Pancreas (tissue), 10 donors: ENCODE measurements around the gene MORF4L2. TPM values are rescaled to one million over a fixed set of nuclear protein-coding genes. Genes with fewer than 3 reads are reported as not detected.

ENCODE experiments used
- ATAC-seq, 4 donors: fragments of 200-7000 bp; cut with Tn5 transposase; one replicate each; pipeline versions ENCODE4 v1.8.0 to v1.9.1; 2020; ENCODE audit warnings: mild to moderate bottlenecking in 4 of 4, moderate library complexity in 4 of 4
- DNase-seq, 6 donors: peaks; one replicate each; pipeline ENCODE4 v3.0.0-alpha.2; 2020
- FAIRE-seq: peaks from 2 replicates; lab custom pipeline; 2012; peaks lifted over from hg19 to GRCh38; lab: Jason Lieb, UNC
- H3K27ac ChIP-seq, 4 donors: fragments of 200-600 bp; sonication (generic); 1 replicate in 3 of 4; 2 replicates in 1 of 4; pipeline versions ENCODE4 v1.5.0 to v1.8.0; 2020
- H3K27me3 ChIP-seq, 4 donors: fragments of 200-600 bp; one replicate each; pipeline ENCODE4 v1.8.0; 2021
- H3K36me3 ChIP-seq, 3 donors: fragments of 200-600 bp; sonication (generic) in 1 of 3; one replicate each; pipeline versions ENCODE4 v1.5.0 to v1.8.0; 2020 to 2021
- H3K4me1 ChIP-seq, 3 donors: fragments of 200-600 bp; one replicate each; pipeline ENCODE4 v1.8.0; 2021
- H3K4me3 ChIP-seq, 4 donors: fragments of 200-600 bp; sonication (generic) in 2 of 4; one replicate each; pipeline versions ENCODE4 v1.5.0 to v1.8.0; 2020 to 2021
- H3K9me3 ChIP-seq, 4 donors: fragments of 200-600 bp; one replicate each; pipeline ENCODE4 v1.8.0; 2021
- CTCF ChIP-seq, 4 donors: fragments of 200-600 bp; sonication (generic) in 3 of 4; IDR thresholded peaks; one replicate each; pipeline versions ENCODE4 v1.5.0 to v1.8.0; 2021; ENCODE audit warnings: antibody characterized with exemption in 4 of 4
- WGBS, 2 donors: extraction: QIAGEN DNeasy Blood & Tissue Kit; methylation state at CpG; one replicate each; pipeline ENCODE4 v1.1.7; 2013; 5-methylcytosine and 5-hydroxymethylcytosine counted together
- intact Hi-C, 3 donors: fragments of 100-400 bp; cut with DNase I; formaldehyde crosslinking; loops; one replicate each; pipeline versions ENCODE4 v1.11.1 to v1.14.2; 2022
- polyA plus RNA-seq, 2 donors: library from polyadenylated mRNA; stranded (reverse); fragments of 200-250 nt; gene quantifications; one replicate each; pipeline ENCODE4 v1.2.3, GENCODE V29; 2013
- total RNA-seq, 6 donors: library from RNA; stranded (reverse); fragmentation: NEBNext Ultra II Directional in 4 of 6; extraction: Animal tissue kit (Norgen Biotek cat#: 25700) in 4 of 6; gene quantifications; one replicate each; pipeline versions ENCODE4 v1.2.1 to v1.2.4, GENCODE V29; 2021 to 2023
- donor health status: healthy with polysubstance abuse.
- donor health status: DM: no; HTN: no; CAD: no; lungs with moderate emphysema.
- donor health status: DM: no; HTN: no; CAD: no.
- donor health status: control.
- donor health status: control.
- donor health status: Bipolar disorder and iron deficiency.
- donor health status: DM: yes; HTN: yes; CAD: no.
- donor health status: DM: no; HTN: no; CAD: no.
- donor health status: DM: no; HTN: no; CAD: no.
- donor health status: DM: yes; HTN: yes; CAD: no.

The MORF4L2 gene
- total and polyA plus RNA-seq, 8 donors: 83.2 to 191 (median 125) TPM

- Histone ChIP-seq H3K4me3 (peak overlapping the region; percentile 18 to 47 (median 38)), H3K9me3 (peaks cover 0 to 3% (median 0%) of the 10 kb centered on the region in 4 donors), H3K27ac (peak overlapping the region; percentile 87 to 98 (median 94)), H3K4me1 (peaks cover 0 to 13% (median 13%) of the 10 kb centered on the region in 3 donors), H3K27me3 (peaks cover 0 to 4% (median 0%) of the 10 kb centered on the region in 4 donors), H3K36me3 (peaks cover 0 to 6% (median 0%) of the 10 kb centered on the region in 3 donors)
- ATAC-seq (peak; percentile 75 to 89 (median 82)), DNase-seq (peak; percentile 81 to 92 (median 86)), FAIRE-seq (no peak)
- WGBS, 2 donors: 0 to 21% methylated on average over 40 of the region's 40 CpGs
- intact Hi-C loops: no loop called here
- peak in 3 of 4 donors; percentile 27 to 37 (median 36) for TF ChIP-seq CTCF (IDR thresholded peaks at IDR 0.05)
These were observed 685 bp upstream of the MORF4L2 start for GRCh38 chrX:103687073-103687695.

DNA sequence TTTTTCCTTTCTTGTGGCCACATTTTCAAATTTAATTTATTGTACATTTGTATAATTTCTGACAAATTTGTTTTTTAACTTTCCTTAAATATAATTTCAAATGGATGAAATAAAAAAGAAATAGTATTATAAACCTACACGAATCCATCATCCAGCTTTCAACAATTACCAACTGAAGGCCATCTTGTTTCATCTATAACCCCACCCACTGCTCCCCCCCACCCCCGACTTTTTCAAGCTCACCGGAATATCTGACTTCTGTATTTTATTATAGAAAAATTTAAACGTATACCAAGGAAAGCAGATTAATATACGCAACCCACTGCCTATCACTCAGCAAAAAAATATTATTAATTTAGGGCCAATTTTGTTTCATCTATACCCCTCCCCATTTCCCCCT lies 1.1 kb downstream of the MORF4L2 start:
- peak; percentile 17 for FAIRE-seq
- DNase-seq: no peak
- H3K4me3 ChIP-seq: peak overlapping the region in 3 of 4 donors; percentile 27 to 46 (median 40)
- H3K27ac ChIP-seq: peak overlapping the region in 1 of 4 donors; percentile 92
- no peak for TF ChIP-seq CTCF (IDR thresholded peaks at IDR 0.05)
- peaks cover 0 to 3% (median 0%) of the 10 kb centered on the region in 4 donors for H3K9me3 ChIP-seq
- ATAC-seq: no peak
- WGBS, 2 donors: 3 to 29% methylated on average over 5 of the region's 5 CpGs
- H3K4me1 ChIP-seq: peaks cover 0 to 18% (median 13%) of the 10 kb centered on the region in 3 donors
- intact Hi-C loops: no loop called here
- peaks cover 0 to 4% (median 0%) of the 10 kb centered on the region in 4 donors for H3K27me3 ChIP-seq
- H3K36me3 ChIP-seq: peaks cover 0 to 10% (median 0%) of the 10 kb centered on the region in 3 donors

GRCh38 chrX:103681443-103681842 lies 5.1 kb downstream of the MORF4L2 start:
- no peak for TF ChIP-seq CTCF (IDR thresholded peaks at IDR 0.05)
- peaks cover 0 to 3% (median 0%) of the 10 kb centered on the region in 4 donors for H3K9me3 ChIP-seq
- H3K27me3 ChIP-seq: peaks cover 0 to 3% (median 0%) of the 10 kb centered on the region in 4 donors
- peaks cover 0 to 18% (median 13%) of the 10 kb centered on the region in 3 donors for H3K4me1 ChIP-seq
- ATAC-seq (no peak), FAIRE-seq (peak; percentile 86), DNase-seq (no peak)
- H3K36me3 ChIP-seq: peaks cover 0 to 33% (median 0%) of the 10 kb centered on the region in 3 donors
- 29 to 42% methylated on average over 2 of the region's 2 CpGs for WGBS, 2 donors
- no peak overlapping the region for H3K27ac ChIP-seq
- intact Hi-C loops: no loop called here
- H3K4me3 ChIP-seq: no peak overlapping the region

DNA sequence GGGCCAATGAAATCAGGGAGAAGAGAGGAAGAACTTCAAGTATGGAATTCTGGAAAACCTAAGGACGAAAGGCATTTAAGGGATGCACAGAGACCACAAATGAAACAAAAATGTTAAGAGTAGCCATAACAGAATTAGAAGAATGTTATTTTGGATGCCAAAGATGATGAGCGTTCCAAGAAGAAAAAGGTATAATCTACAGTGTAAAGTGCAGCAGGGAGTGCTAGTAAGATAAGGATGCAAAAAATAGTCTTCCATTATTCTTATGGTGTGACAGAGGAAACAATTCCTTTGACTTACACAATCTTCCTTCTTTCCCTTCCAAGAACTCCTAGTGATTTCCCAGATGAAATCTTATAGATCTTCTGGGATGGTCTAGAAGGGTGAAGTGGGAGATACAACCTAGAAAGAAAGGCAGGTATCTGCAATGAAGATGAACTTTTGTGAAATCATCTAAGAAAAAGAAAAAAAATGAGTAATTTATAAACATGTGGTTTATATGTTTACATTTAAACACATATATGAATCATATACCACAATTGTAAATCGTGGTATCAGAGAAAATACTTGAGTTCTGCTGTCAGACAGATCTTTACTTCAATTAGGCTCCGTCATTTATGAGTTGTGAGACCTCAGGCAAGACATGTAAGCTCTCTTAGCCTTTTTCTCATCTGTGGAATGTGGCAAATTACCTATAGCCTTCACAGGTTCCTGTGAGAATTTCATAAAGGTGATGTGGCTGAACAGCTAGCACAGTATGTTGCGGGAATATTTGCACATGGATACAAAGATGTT lies 8.1 kb downstream of the MORF4L2 start:
- ATAC-seq: no peak
- peaks cover 0 to 29% (median 0%) of the 10 kb centered on the region in 3 donors for H3K36me3 ChIP-seq
- 74 to 75% methylated on average over 5 of the region's 5 CpGs for WGBS, 2 donors
- H3K27me3 ChIP-seq: peaks cover 0 to 4% (median 0%) of the 10 kb centered on the region in 4 donors
- intact Hi-C loops: no loop called here
- peaks cover 0 to 6% (median 0%) of the 10 kb centered on the region in 3 donors for H3K4me1 ChIP-seq
- DNase-seq: no peak
- no peak overlapping the region for H3K4me3 ChIP-seq
- TF ChIP-seq CTCF (IDR thresholded peaks at IDR 0.05): no peak
- no peaks in the 10 kb centered on the region for H3K9me3 ChIP-seq
- H3K27ac ChIP-seq: no peak overlapping the region
- FAIRE-seq: no peak
